ENCODE data around the gene ARHGDIA.
"Not testable (repeated sequence)": the region's sequence is repeated elsewhere in the genome, so short reads cannot be mapped to it uniquely, and the experiment has no call there.

The ARHGDIA gene

DNA sequence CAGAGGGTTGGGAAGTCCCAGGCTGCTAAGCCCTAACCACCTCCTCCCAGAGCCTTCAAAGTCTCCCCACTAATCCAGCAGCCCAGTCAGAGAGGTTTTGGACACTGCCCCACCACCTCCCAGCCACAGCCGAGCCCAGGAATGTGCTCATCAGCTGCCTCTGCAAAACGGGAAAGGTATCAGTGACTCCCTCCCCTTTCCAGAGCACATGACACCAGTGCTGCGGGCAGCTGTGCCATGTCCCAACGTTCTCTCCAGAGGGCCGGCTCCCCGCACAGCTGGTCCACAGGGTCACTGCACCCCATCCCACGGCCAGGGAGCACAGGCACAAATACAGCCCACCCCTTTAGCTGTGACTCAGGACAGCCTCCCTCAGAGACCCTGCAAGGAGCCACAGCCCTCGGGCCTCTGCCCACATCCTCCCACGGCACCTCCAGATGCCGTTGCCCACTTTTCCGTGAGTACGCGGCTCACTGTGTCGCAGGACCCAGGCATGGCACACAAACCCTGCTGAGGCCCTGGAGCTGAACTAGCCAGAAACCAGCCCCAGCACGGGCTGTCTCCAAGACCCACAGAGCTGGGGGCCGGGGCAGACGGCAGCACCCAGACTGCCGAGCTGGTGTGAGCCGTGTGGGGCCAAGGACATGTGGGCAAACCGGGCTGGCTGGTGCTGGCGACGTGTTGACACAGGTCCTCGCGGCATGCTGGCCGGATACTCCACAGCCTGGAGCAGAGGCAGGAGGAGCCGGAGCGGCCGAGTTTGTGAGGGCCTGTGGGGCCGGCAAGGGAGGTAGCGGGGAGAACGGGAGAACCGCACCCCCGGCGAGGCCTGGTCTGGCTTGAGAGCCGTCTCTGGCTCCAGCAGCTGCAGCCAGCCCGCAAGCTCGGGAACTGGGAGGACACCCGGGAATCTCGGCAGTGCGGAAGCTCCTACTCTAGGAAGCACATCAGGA lies 30.0 kb downstream of the ARHGDIA start:
- no peak for DNase-seq

GRCh38 chr17:81840059-81840458 lies 31.1 kb downstream of the ARHGDIA start:
- DNase-seq, result not testable (repeated sequence)

DNA sequence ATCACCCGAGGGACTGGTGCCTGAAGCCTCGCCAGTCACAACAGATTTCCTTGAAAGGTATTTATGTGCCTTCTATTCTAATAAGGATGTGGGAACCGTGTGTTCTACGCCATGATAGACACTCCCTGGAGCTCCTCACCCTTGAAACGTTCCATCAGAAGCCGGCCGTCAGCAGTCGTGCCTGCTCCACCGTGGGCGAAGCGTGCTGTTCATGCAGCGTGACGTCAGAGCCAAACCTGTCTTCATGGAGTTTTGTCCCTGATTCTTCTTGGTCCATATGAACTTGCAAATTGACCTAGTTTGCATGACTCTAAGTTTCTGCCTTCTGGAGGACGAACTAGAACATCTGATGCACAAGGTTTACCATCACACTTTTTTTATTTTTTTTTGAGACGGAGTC lies 31.8 kb downstream of the ARHGDIA start:
- no peak for DNase-seq

DNA sequence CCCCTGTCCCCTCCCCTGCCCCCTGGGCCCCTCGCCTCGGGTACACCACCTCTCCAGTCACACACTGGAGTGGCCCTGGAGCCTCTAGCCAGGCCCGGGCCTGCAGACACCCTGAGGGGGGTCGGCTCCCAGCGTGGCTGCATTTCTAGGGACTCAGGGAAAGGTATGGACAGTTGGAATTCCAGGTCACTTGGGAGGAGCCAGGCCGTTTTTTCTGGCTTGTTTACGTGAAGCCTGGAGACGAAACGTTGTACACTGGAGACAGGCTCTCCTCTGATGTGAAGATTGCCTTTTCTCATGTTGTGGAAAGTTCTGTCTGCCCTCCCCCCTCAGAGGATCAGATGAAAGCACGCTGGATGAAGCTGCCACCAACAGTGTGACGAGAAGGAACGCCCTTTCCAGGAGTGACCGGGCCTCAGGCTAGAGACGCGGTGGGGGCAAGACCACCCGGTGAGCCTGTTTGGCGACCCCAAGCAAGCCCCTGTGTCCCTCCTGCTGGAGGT lies 32.3 kb downstream of the ARHGDIA start:
- no peak for DNase-seq

DNA sequence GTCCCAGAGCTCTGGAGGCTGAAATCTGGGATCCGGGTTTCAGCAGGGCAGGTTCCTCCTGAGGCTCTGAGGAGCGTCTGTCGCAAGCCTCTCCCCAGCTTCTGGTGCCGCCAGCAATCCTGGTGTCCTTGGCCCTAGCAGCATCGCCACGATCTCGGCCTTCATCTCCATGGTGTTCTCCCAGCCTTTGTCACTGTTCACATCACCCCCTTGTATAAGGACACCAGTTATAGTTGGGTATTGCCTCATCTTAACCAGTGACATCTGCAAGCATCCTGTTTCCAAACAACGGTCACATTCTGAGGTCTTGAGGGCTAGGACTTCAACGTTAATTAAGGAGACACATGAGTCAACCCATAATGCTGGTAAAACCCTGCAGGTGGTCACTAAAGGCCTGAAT lies 33.5 kb downstream of the ARHGDIA start:
- DNase-seq, result peak; percentile 44

GRCh38 chr17:81834831-81835267 lies 36.3 kb downstream of the ARHGDIA start, which contains the start of gene PPP1R27:
Gene PPP1R27, minus strand, starts transcription at chr17:81835050. Its CDS starts 97 bp downstream, at chr17:81834953.
- no peak for DNase-seq

DNA sequence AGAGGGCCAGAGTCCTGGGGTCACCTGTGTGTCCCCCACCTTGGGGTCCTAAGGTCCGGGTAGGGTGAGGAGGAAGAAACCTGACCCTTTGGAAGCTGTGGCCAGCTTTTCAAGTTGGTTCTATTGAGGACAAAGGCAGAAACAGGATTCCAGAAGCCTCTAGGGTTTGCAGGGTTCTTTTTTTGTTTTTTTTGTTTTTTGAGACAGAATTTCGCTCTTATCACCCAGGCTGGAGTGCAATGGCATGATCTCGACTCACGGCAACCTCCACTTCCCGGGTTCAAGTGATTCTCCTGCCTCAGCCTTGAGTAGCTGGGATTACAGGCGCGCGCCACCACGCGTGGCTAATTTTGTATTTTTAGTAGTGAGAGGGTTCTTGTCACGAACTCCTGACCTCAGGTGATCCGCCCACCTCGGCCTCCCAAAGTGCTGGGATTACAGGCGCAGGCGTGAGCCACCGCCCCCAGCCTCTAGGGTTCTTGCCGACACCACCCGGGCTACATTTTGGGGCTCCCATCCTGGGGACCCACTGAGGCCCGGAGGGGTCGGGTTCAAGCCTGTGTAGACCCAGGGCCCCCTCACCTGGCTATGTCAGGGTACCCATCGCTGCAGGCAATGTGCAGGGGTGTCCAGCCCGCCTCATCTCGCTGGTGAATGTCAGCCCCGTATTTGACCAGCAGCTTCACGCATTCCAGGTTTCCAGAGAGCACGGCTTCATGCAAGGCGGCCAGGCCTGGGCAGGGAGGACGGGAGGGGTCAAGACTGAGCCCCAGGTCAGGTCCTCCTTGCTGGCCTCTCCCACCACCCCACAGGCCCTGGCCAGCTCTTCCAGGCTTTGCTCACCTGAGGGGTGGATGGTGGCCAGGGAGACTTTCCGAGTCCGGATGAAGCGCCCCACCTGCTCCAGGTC lies 37.0 kb downstream of the ARHGDIA start:
- DNase-seq, result no peak

GRCh38 chr17:81833160-81833920 lies 37.8 kb downstream of the ARHGDIA start, which contains the start of gene MCRIP1:
Gene MCRIP1, minus strand, starts transcription at chr17:81833291. Its CDS starts 8,785 bp downstream, at chr17:81824506.
- peak; percentile 92 for DNase-seq

- DNase-seq, result peak; percentile 52
Observed at GRCh38 chr17:81832608-81833159, 38.5 kb downstream of the ARHGDIA start.

DNA sequence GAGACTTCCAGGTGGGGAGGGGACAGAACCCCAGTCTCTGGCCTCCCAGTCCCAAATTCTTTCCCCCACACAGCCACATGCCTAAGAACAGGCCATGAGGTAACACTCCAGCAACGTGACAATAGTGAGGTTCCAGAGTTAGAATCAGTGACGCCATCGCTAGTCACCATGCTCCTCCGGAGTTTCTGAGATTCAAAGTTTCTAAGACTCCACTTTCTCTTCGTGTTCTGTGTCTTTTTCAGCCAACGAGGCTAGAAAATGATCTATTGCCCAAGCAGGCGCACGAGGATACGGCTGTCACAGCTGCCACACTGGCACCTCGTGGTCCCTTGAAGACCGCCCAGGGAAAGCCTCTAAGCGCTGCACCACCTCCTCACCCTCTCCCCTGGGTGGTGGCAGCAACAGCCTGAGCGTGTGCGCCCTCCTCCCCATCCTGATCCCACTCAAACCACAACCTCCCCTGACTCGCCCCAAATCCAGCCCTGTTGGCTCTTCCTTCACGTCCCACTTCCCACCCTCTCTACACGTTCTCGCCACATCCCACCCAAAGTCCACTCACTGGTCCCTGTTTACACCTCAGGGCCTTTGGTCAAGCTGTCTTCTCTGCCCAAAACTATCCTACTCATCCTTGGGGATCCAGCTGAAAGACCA lies 39.1 kb downstream of the ARHGDIA start:
- DNase-seq, result peak; percentile 59

GRCh38 chr17:81831563-81831956 lies 39.6 kb downstream of the ARHGDIA start:
- DNase-seq, result peak; percentile 81

GRCh38 chr17:81829858-81830257 lies 41.3 kb downstream of the ARHGDIA start:
- no peak for DNase-seq

DNA sequence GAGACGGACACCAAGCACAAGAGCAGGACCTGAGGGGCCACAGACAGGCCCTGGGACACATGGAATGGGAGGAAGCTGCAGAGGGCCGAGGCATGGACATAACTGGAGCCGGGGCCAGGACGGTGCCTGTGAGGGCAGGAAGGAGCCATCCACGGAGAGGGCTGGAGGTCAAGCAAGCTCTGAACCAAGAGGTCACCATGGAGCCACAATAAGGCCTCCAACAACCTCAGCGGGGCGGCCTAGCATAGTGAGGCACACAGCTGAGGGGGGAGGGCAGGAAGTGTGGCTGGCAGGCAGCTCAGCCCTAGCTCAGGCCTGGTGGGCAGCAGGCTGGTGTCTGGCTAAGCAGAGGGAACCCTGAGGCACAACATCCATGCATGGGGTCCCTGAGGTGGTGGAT lies 42.5 kb downstream of the ARHGDIA start:
- DNase-seq, result no peak

DNA sequence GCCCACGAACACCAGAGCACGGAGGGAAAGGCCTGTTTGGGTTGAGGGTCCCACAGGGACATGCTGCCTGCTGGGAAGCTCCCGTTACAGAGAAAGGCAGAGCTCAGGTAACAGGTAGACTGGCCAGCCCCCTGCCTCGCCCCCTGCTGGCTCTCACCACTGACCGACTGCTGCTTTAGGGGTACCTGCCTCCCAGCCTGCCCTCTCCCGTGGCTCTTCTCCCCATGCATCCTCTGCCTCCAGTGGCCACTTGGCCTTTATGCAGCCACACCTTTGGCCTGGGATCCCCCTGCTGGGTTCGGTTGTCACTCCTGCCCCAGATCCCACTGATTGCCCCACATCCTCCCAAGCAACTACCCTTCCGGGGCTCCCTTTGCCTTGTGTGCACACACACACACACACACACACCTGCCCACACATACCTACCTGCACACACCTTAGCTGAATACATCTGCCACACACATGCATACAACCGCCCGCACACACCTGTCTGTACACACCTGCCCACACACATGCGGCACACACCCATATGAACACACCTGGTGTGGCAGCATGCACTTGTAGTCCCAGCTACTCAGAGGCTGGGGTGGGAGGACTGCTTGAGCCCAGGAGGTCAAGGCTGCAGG lies 45.2 kb downstream of the ARHGDIA start:
- DNase-seq, result no peak

DNA sequence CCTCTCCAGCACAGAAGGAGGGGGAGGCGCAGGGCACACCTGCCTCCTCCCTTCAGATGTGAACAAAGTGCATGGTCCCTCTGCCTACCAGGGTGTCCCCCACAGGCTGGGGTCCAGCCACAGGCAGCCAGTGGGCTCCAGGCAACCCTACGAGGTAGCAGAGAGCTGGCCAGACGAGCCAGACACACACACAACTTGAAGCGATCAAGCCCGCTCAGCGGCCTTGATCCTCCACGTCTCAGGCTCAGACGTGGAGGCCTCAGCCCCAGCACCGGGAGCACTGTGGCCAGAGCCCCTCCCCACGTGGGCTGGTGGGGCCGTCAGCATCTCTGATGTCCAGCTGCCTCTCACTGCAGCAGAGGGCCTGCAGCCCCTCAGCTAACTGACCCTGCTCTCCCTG lies 46.5 kb downstream of the ARHGDIA start:
- no peak for DNase-seq

DNA sequence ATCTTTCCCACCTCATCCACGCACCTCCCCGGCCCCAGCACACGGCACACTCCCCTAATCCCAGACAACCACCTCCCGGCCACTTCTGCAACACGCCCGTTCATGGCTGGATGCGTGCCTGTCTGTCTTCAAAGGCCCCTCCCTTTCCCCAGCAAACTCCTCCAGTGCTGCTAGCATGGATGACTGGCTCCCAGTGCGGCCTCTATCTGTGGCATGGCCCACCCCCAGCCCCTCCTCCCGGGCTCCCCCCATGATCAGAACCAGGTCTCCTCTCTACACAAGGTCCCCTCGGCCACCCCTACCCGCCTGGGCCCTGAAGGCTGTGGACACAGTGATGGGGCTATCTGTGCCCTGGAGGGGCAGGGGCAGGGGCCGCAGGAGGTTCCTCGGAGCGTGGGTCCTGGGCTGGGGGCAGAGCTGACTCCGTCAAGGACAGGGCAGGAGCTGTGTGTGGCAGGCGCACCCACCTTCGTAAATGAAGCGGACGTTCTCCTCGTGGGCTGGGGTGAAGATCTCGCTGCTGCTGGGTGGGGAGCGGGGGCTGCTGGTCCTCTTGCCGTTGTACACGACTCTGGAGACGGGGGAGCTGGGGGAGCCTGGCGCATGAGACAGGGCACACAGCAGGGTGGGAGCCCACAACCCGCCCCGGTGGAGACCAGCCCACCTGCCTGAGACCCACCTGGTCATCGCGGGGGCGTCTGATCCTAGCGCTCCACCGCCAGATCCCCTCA lies 47.2 kb downstream of the ARHGDIA start:
- DNase-seq, result no peak

GRCh38 chr17:81822996-81823819 lies 47.9 kb downstream of the ARHGDIA start:
- DNase-seq, result no peak

GRCh38 chr17:81822312-81822637 lies 48.9 kb downstream of the ARHGDIA start:
- no peak for DNase-seq

DNA sequence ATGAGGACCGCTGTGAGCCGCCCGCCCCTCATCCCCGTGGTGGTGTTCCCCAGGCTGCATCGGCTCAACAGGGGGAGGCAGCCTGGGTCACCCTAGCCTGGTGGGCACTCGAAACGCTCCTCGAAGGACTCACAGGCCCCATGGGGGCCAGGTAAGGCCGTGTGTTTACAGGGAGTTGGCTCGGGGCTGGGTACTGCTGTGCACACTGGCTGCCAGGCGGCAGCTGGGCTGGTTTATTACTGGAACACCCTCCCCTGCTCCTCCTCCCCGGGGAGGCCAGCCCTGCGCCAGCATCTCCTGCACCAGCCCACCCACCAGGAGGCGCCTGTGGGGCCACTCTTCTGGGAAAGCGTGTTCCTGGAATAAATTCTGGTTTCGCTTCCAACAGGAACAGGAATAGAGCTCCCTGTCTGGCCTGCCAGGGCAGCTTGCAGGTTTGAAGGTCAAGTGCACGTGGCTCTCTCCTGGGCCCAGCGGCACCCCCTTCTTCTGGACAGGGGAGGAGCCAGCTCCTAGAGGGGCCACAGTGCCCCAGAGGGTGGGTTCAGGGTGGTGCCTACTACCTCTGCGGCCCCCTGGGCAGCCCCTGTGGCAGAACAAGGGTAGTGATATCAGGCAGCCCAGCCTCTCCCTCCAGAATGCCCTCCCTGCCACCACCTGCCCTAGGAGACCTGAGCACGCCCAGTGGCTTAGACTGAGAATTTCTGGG lies 49.4 kb downstream of the ARHGDIA start:
- peak; percentile 91 for DNase-seq
